Caco-2 (cell line): ENCODE results near the gene ZXDC. TPM values are rescaled to one million over a fixed set of nuclear protein-coding genes. Genes with fewer than 3 reads are reported as not detected.

Source experiments
- BruUV-seq: library from RNA; stranded (reverse); fragments of 400-500 nt; replicated peaks from 2 replicates; lab custom pipeline; 2021; lab: Mats Ljungman, UMichigan
- CTCF ChIA-PET: fragments of 300-600 bp; sonication (Branson Sonifier 250); formaldehyde crosslinking; loops from one replicate; lab custom pipeline; 2022; ENCODE audit warnings: antibody characterized with exemption; lab: Charles Lee
- POLR2A ChIA-PET: fragments of 300-600 bp; sonication (Branson Sonifier 250); formaldehyde crosslinking; loops from one replicate; lab custom pipeline; 2022; ENCODE audit warnings: antibody characterized with exemption; lab: Charles Lee
- DNase-seq, 2 experiments: peaks; one replicate each; pipeline versions ENCODE4 v3.0.0 to v3.0.0-alpha.2; 2020 to 2022
- H3K27me3 ChIP-seq: replicated peaks from 2 replicates; pipeline ENCODE4 v1.6.0; 2011; ENCODE audit warnings: low read length; ENCODE audit not compliant: control insufficient read depth, insufficient read depth
- H3K36me3 ChIP-seq: 2 replicates; pipeline ENCODE4 v1.5.1; 2011; ENCODE audit warnings: low read length; ENCODE audit not compliant: control insufficient read depth, insufficient read depth
- H3K4me1 ChIP-seq: fragments of 250-450 bp; sonication (Bioruptor Pico); 2 replicates; pipeline ENCODE4 v1.5.1; 2020; ENCODE audit warnings: mild to moderate bottlenecking
- H3K4me3 ChIP-seq: 2 replicates; pipeline ENCODE4 v1.5.1; 2011; ENCODE audit warnings: low read depth, mild to moderate bottlenecking, control low read depth, low read length
- H3K9me3 ChIP-seq: fragments of 250-450 bp; sonication (Bioruptor Pico); 2 replicates; pipeline ENCODE4 v1.5.1; 2020; ENCODE audit warnings: mild to moderate bottlenecking, moderate library complexity
- H3K27ac Mint-ChIP-seq: one replicate; pipeline ENCODE4 v1.8.0; 2022; ENCODE audit warnings: mixed read lengths; ENCODE audit not compliant: unreplicated experiment
- H3K27me3 Mint-ChIP-seq: one replicate; pipeline ENCODE4 v1.8.0; 2022; ENCODE audit warnings: mixed read lengths; ENCODE audit not compliant: insufficient read depth, unreplicated experiment
- H3K36me3 Mint-ChIP-seq: one replicate; pipeline ENCODE4 v1.8.0; 2022; ENCODE audit warnings: mild to moderate bottlenecking, mixed read lengths; ENCODE audit not compliant: insufficient read depth, unreplicated experiment
- H3K4me1 Mint-ChIP-seq: one replicate; pipeline ENCODE4 v1.8.0; 2022; ENCODE audit warnings: low read depth, mixed read lengths; ENCODE audit not compliant: unreplicated experiment
- H3K4me3 Mint-ChIP-seq: one replicate; pipeline ENCODE4 v1.8.0; 2022; ENCODE audit warnings: mild to moderate bottlenecking, moderate library complexity, mixed read lengths; ENCODE audit not compliant: unreplicated experiment
- H3K9me3 Mint-ChIP-seq: one replicate; pipeline ENCODE4 v1.8.0; 2022; ENCODE audit warnings: mixed read lengths; ENCODE audit not compliant: unreplicated experiment
- intact Hi-C: fragments of 100-400 bp; cut with micrococcal nuclease; formaldehyde crosslinking; loops from one replicate; pipeline ENCODE4 v1.10.0; 2022; ENCODE audit not compliant: unreplicated experiment
- total RNA-seq: library from RNA; stranded (reverse); gene quantifications from 2 replicates; pipeline ENCODE4 v1.2.3, GENCODE V29; 2022
- TF ChIP-seq, protein P1 (sequence below), 2 experiments: fragments of 200-600 bp in 1 of 2; IDR thresholded peaks; 1 replicate in 1 of 2; 2 replicates in 1 of 2; pipeline versions ENCODE4 v1.5.1 to v1.8.0; 2011 to 2022; ENCODE audit warnings: antibody characterized with exemption in 1 of 2, control low read depth in 1 of 2, inconsistent platforms in 1 of 2, low read depth in 1 of 2, low read length in 1 of 2, mild to moderate bottlenecking in 1 of 2, moderate library complexity in 1 of 2; ENCODE audit not compliant: insufficient read depth in 1 of 2, severe bottlenecking in 1 of 2, unreplicated experiment in 1 of 2

ZXDC gene
- total RNA-seq, 1 experiment from 2014 or later, result 28.7 TPM

DNA sequence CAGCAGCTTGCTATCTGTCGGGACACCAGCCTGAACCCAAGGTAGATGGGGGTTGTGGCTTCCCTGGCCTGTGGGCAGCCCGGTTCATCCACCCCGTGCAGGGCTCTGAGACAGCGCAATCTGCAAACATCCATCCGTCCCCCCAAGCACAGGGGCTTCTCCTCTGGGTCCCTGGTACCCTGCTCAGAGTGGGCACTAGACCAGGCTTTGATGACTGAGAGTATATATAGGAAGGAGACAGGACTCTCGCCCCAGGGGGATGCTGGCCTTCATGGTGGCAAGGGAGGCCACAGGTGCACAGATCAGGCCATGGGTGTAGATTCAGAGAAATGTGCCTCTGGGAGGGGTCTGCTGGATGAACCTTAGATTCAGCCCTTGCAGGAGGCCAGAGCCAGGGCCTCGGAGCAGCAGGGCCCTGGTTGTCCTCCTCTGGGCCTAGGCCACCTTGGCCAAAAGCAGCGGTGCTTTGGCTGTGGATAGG lies 40.7 kb downstream of the ZXDC start:
- Mint-ChIP-seq H3K27me3 (no peaks in the 10 kb centered on the region), H3K36me3 (peaks cover 9% of the 10 kb centered on the region), H3K4me1 (peaks cover 6% of the 10 kb centered on the region), H3K27ac (peak overlapping the region; percentile 9), H3K4me3 (no peak overlapping the region), H3K9me3 (no peaks in the 10 kb centered on the region)
- Histone ChIP-seq H3K27me3 (no peaks in the 10 kb centered on the region), H3K9me3 (no peaks in the 10 kb centered on the region), H3K4me3 (no peak overlapping the region), H3K36me3 (no peaks in the 10 kb centered on the region), H3K4me1 (no peaks in the 10 kb centered on the region)
- DNase-seq, result peak in 1 of 2 experiments; percentile 24
- CTCF ChIA-PET, result no interaction called here
- no TSS peak for BruUV-seq
- TF ChIP-seq, protein P1, sequence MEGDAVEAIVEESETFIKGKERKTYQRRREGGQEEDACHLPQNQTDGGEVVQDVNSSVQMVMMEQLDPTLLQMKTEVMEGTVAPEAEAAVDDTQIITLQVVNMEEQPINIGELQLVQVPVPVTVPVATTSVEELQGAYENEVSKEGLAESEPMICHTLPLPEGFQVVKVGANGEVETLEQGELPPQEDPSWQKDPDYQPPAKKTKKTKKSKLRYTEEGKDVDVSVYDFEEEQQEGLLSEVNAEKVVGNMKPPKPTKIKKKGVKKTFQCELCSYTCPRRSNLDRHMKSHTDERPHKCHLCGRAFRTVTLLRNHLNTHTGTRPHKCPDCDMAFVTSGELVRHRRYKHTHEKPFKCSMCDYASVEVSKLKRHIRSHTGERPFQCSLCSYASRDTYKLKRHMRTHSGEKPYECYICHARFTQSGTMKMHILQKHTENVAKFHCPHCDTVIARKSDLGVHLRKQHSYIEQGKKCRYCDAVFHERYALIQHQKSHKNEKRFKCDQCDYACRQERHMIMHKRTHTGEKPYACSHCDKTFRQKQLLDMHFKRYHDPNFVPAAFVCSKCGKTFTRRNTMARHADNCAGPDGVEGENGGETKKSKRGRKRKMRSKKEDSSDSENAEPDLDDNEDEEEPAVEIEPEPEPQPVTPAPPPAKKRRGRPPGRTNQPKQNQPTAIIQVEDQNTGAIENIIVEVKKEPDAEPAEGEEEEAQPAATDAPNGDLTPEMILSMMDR (IDR thresholded peaks at IDR 0.05; ENCODE audit: insufficient read depth in 1 of 2, low read depth in 1 of 2, low read length in 1 of 2, severe bottlenecking in 1 of 2, unreplicated experiment in 1 of 2), result no peak
- intact Hi-C loops, result no loop called here
- POLR2A ChIA-PET, result no interaction called here

DNA sequence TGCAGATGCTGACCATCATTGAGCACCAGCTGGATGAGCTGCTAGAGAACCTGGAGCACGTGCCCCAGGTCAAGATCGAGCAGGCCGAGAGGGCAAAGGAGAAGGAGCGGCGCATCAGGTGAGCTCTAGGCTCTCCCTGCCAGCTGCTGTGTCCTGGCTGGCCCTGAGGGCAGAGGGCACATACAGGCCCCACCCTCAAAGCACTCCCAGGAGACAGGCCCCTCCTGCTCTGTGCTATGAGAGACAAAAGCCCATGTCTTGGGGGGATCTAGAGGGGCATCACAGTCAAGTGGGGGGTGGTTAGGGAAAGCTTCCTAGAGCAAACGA lies 41.5 kb downstream of the ZXDC start:
- Histone ChIP-seq H3K4me3 (no peak overlapping the region), H3K9me3 (no peaks in the 10 kb centered on the region), H3K27me3 (no peaks in the 10 kb centered on the region), H3K4me1 (no peaks in the 10 kb centered on the region), H3K36me3 (no peaks in the 10 kb centered on the region)
- BruUV-seq, result no TSS peak
- ChIA-PET POLR2A (no interaction called here), CTCF (no interaction called here)
- Mint-ChIP-seq H3K27me3 (no peaks in the 10 kb centered on the region), H3K36me3 (peaks cover 9% of the 10 kb centered on the region), H3K4me3 (no peak overlapping the region), H3K9me3 (no peaks in the 10 kb centered on the region), H3K27ac (peak overlapping the region; percentile 9), H3K4me1 (peaks cover 6% of the 10 kb centered on the region)
- no peak for DNase-seq
- TF ChIP-seq, protein P1 (IDR thresholded peaks at IDR 0.05; ENCODE audit: insufficient read depth in 1 of 2, low read depth in 1 of 2, low read length in 1 of 2, severe bottlenecking in 1 of 2, unreplicated experiment in 1 of 2), result no peak
- intact Hi-C loops, result no loop called here

DNA sequence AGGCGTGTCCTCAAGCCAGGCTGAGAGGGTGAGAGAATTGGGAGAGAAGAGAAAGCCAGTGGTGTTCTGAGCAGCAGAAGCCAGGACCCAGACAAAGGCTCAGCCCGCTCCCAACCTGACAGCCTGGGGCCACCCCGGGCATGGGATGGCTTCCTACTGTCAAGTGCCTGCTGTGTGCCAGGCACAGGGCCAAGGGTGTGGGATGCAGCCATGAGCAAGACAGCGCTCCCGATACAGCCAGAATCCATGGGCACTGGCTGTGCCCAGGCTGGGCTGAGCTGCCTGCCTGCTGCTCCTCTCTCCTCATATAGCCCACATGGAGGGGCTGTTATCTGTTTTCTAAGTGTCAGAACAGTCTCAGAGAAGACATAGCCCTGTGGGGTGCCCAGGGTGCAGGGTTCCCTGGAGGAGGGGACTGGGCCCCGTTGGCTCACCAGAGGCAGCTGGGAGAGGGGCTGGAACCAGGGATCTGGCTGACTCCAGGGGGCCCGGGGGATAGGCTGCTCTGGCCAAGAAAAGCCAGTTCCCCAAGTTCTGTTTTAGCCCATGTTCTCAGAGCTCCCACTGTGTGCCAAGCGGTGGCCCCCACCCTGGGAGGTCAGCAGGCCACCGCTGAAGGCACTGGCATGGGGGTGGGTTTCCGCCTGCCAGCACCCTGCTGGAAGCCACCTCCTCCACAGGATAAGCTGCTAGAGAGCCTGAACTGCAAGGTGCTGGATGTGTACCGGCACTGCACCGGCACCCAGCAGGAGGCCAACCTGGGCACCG lies 42.0 kb downstream of the ZXDC start:
- intact Hi-C loops, result no loop called here
- BruUV-seq, result no TSS peak
- peak in 1 of 2 experiments; percentile 19 for DNase-seq
- Mint-ChIP-seq H3K9me3 (no peaks in the 10 kb centered on the region), H3K27me3 (no peaks in the 10 kb centered on the region), H3K4me1 (peaks cover 6% of the 10 kb centered on the region), H3K27ac (no peak overlapping the region), H3K4me3 (no peak overlapping the region), H3K36me3 (peaks cover 9% of the 10 kb centered on the region)
- POLR2A ChIA-PET, result no interaction called here
- H3K36me3 ChIP-seq, result no peaks in the 10 kb centered on the region
- H3K4me1 ChIP-seq, result no peaks in the 10 kb centered on the region
- TF ChIP-seq, protein P1 (IDR thresholded peaks at IDR 0.05; ENCODE audit: insufficient read depth in 1 of 2, low read depth in 1 of 2, low read length in 1 of 2, severe bottlenecking in 1 of 2, unreplicated experiment in 1 of 2), result no peak
- no peaks in the 10 kb centered on the region for H3K9me3 ChIP-seq
- H3K27me3 ChIP-seq, result no peaks in the 10 kb centered on the region
- no peak overlapping the region for H3K4me3 ChIP-seq
- CTCF ChIA-PET, result no interaction called here
